Esophagus squamous epithelium (tissue), 5 donors: Measurements from ENCODE around the gene TEF. TPM values are rescaled to one million over a fixed set of nuclear protein-coding genes. Genes with fewer than 3 reads are reported as not detected.

Source experiments
- DNase-seq: peaks from one replicate; lab custom pipeline; 2025; lab: John Stamatoyannopoulos, UW
- H3K27ac ChIP-seq, 4 donors: fragments of 200-600 bp; sonication (generic); one replicate each; pipeline ENCODE4 v1.5.1; 2016 to 2019; ENCODE audit warnings: mild to moderate bottlenecking in 1 of 4
- H3K27me3 ChIP-seq, 4 donors: fragments of 200-600 bp; sonication (generic); 1 replicate in 3 of 4; 2 replicates in 1 of 4; pipeline versions ENCODE4 v1.5.1 to v1.6.0; 2017 to 2021; ENCODE audit warnings: antibody characterized with exemption in 1 of 4
- H3K36me3 ChIP-seq, 3 donors: fragments of 200-600 bp; sonication (generic); one replicate each; pipeline ENCODE4 v1.5.1; 2016 to 2019
- H3K4me1 ChIP-seq, 3 donors: fragments of 200-600 bp; sonication (generic); one replicate each; pipeline ENCODE4 v1.5.1; 2017 to 2019
- H3K4me3 ChIP-seq, 4 donors: fragments of 200-600 bp; sonication (generic); 1 replicate in 3 of 4; 2 replicates in 1 of 4; pipeline ENCODE4 v1.5.1; 2016 to 2019; ENCODE audit warnings: mild to moderate bottlenecking in 2 of 4, moderate library complexity in 1 of 4
- H3K9me3 ChIP-seq, 3 donors: fragments of 200-600 bp; sonication (generic); one replicate each; pipeline ENCODE4 v1.5.1; 2016 to 2019
- POLR2A ChIP-seq, 4 donors: fragments of 450-650 bp; IDR thresholded peaks; one replicate each; pipeline ENCODE4 v1.6.1; 2017; ENCODE audit warnings: antibody characterized with exemption in 4 of 4, mild to moderate bottlenecking in 4 of 4, moderate library complexity in 3 of 4
- WGBS, 2 donors: methylation state at CpG; one replicate each; pipeline ENCODE4 v1.1.5; 2018; 5-methylcytosine and 5-hydroxymethylcytosine counted together
- intact Hi-C: fragments of 100-400 bp; cut with DNase I; formaldehyde crosslinking; loops from one replicate; pipeline ENCODE4 v1.15.0; 2022
- total RNA-seq, 4 donors: library from RNA; depleted of rRNA; stranded (reverse); fragments of >200 nt; gene quantifications; one replicate each; pipeline ENCODE4 v1.1.0, GENCODE V29; 2016
- TF ChIP-seq, protein P1 (sequence below), 6 experiments: fragments of 450-650 bp in 4 of 6; fragments of 200-600 bp in 2 of 6; sonication (generic) in 2 of 6; IDR thresholded peaks; one replicate each; pipeline ENCODE4 v1.5.1; 2016 to 2019; ENCODE audit warnings: antibody characterized with exemption in 6 of 6, mild to moderate bottlenecking in 4 of 6, moderate library complexity in 4 of 6
- donor health status: DM: yes; HTN: yes; CAD: no.

Gene TEF
- total RNA-seq, 4 donors from 2014 or later: 3.0 to 17.4 (median 9.7) TPM

DNA sequence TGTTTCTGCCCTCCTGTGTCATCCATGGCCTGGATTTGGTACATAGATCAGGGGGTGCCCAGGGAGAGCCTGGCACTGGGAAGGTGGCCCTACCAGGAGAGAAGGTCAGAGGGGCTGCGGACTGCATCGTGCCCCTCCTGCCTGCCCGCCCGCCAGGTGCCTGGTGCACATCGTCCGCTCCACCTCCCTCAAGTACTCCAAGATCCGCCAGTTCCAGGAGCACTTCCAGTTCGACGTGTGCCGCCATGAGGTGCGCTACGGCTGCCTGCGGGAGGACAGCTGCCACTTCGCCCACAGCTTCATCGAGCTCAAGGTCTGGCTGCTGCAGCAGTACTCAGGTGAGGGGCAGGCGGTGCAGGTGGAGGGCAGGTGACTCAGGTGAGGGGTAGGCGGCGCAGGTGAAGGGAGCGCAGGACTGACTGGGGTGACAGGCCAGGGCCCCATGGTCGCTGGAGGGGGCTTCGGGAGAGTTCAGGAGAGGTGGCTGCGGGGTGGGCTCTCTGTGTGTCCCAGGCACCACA lies 32.7 kb upstream of the TEF start:
- Histone ChIP-seq H3K9me3 (no peaks in the 10 kb centered on the region), H3K36me3 (peaks cover 24 to 100% (median 39%) of the 10 kb centered on the region in 3 donors), H3K4me1 (peaks cover 0 to 10% (median 0%) of the 10 kb centered on the region in 3 donors), H3K27ac (no peak overlapping the region), H3K4me3 (no peak overlapping the region), H3K27me3 (no peaks in the 10 kb centered on the region)
- no peak for TF ChIP-seq POLR2A (IDR thresholded peaks at IDR 0.05)
- TF ChIP-seq, protein P1, sequence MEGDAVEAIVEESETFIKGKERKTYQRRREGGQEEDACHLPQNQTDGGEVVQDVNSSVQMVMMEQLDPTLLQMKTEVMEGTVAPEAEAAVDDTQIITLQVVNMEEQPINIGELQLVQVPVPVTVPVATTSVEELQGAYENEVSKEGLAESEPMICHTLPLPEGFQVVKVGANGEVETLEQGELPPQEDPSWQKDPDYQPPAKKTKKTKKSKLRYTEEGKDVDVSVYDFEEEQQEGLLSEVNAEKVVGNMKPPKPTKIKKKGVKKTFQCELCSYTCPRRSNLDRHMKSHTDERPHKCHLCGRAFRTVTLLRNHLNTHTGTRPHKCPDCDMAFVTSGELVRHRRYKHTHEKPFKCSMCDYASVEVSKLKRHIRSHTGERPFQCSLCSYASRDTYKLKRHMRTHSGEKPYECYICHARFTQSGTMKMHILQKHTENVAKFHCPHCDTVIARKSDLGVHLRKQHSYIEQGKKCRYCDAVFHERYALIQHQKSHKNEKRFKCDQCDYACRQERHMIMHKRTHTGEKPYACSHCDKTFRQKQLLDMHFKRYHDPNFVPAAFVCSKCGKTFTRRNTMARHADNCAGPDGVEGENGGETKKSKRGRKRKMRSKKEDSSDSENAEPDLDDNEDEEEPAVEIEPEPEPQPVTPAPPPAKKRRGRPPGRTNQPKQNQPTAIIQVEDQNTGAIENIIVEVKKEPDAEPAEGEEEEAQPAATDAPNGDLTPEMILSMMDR (IDR thresholded peaks at IDR 0.05): no peak
- 96 to 99% methylated on average over 5 to 10 of the region's 22 CpGs for WGBS, 2 donors
- DNase-seq: no peak
- intact Hi-C loops: no loop called here

DNA sequence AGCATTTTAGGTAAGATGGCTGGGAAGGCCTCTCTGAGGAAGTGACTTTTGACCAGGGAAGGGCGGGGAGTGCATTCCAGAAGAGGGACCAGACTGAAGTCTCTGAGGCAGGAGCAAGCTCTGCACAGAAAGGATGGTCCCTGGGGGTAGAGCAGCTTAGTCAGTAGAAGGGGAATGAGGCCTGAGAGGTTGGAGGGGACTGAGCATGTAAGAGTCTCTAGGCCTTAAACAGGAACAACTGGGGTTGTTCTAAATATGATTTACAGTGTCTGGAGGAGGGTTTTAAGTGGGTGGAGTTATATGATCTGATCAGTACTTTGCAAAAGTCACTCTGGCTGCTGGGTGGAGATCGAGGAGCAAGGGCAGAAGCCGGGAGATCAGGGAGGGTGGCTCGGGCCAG lies 31.7 kb upstream of the TEF start:
- Histone ChIP-seq H3K9me3 (no peaks in the 10 kb centered on the region), H3K36me3 (peaks cover 24 to 100% (median 35%) of the 10 kb centered on the region in 3 donors), H3K4me1 (peaks cover 0 to 10% (median 0%) of the 10 kb centered on the region in 3 donors), H3K27me3 (no peaks in the 10 kb centered on the region), H3K27ac (peak overlapping the region in 1 of 4 donors; percentile 5), H3K4me3 (no peak overlapping the region)
- no peak for TF ChIP-seq POLR2A (IDR thresholded peaks at IDR 0.05)
- TF ChIP-seq, protein P1 (IDR thresholded peaks at IDR 0.05): no peak
- DNase-seq: no peak
- intact Hi-C loops: no loop called here
- WGBS, 2 donors: 87 to 94% methylated on average over 4 of the region's 4 CpGs

DNA sequence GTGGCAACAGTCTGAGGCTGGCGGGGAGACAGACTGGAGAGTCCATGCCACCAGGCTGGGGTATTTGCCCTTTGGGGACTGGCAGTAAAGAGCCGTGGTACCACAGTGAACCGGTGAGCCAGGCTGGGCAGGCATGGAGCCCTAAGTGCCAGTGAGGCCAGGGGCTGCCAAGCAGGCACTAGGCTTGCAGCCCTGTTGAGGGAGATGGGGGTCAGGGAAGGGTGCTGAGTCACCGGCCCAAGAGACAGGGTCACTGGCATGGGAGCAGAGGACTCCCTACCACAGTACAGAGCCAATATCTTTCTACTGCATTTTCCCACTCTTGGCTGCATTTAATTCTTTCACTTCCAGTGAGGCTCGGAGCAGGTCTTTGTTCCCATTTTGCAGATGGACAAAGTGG lies 30.7 kb upstream of the TEF start:
- 85 to 92% methylated on average over 4 of the region's 5 CpGs for WGBS, 2 donors
- no peak for DNase-seq
- H3K27ac ChIP-seq: peak overlapping the region in 1 of 4 donors; percentile 5
- peaks cover 23 to 100% (median 37%) of the 10 kb centered on the region in 3 donors for H3K36me3 ChIP-seq
- no peaks in the 10 kb centered on the region for H3K27me3 ChIP-seq
- no peak overlapping the region for H3K4me3 ChIP-seq
- intact Hi-C loops: no loop called here
- H3K9me3 ChIP-seq: no peaks in the 10 kb centered on the region
- TF ChIP-seq, protein P1 (IDR thresholded peaks at IDR 0.05): no peak
- no peak for TF ChIP-seq POLR2A (IDR thresholded peaks at IDR 0.05)
- H3K4me1 ChIP-seq: peaks cover 0 to 10% (median 0%) of the 10 kb centered on the region in 3 donors

DNA sequence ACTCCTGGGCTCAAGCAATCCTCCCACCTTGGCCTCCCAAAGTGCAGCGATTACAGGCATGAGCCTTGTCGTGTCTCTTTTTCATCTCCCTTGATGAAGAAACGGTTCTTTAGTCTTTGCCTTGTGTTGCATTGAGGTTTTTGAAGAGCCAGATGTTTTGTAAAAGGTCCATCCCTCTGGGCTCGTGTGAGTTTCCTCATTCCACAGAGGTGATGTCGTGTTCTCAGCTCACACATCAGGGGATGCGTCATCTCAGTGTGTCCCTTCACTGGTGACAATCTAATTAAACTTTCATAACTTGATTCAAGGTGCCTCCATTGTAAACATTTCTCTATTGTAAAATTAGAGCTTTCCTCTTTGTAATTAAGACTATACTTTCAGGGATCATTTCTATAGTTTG lies 29.7 kb upstream of the TEF start:
- intact Hi-C loops: no loop called here
- DNase-seq: no peak
- Histone ChIP-seq H3K4me3 (no peak overlapping the region), H3K4me1 (peaks cover 0 to 8% (median 0%) of the 10 kb centered on the region in 3 donors), H3K27ac (no peak overlapping the region), H3K36me3 (peaks cover 27 to 100% (median 35%) of the 10 kb centered on the region in 3 donors), H3K9me3 (no peaks in the 10 kb centered on the region), H3K27me3 (no peaks in the 10 kb centered on the region)
- TF ChIP-seq, protein P1 (IDR thresholded peaks at IDR 0.05): no peak
- TF ChIP-seq POLR2A (IDR thresholded peaks at IDR 0.05): no peak
- 56 to 63% methylated on average over 6 of the region's 6 CpGs for WGBS, 2 donors

DNA sequence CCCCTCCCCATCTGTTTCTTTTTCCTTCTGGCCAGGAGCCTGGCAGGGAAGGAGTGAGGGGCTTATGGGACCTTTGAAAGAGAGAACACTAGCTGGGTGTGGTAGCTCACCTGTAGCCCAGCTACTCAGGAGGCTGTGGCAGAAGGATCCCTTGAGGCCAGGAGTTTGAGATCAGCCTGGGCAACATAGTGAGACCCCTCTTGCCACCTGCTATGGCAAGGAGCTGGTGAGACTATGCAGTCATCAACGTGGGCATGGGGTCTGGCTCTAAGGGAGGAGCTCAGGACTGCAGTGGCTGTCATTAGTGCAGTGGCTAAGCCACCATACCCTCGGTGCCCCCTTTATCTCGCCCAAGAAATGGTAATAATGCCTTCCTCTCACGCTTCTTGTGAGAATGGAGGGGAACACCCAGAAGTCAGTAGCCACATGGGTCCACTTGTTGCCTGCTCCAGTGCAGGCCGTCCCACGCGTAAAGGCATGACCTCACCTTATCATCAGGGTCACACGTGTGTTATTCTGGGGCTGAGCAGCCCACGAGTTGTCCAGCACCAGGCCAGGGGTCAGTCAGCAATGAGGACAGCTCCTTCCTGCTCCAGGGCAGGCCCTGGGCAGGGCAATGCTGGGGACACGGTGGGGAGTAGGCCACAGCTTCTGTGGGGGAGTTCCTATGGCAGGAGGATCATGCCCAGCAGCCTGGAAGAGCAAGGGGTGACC lies 27.7 kb upstream of the TEF start:
- no peak overlapping the region for H3K27ac ChIP-seq
- 85 to 89% methylated on average over 8 to 9 of the region's 10 CpGs for WGBS, 2 donors

More for the DNA sequence above, 27.7 kb upstream of the TEF start:
- H3K27me3 ChIP-seq: no peaks in the 10 kb centered on the region
- intact Hi-C loops: no loop called here
- TF ChIP-seq POLR2A (IDR thresholded peaks at IDR 0.05): no peak
- TF ChIP-seq, protein P1 (IDR thresholded peaks at IDR 0.05): no peak
- no peaks in the 10 kb centered on the region for H3K9me3 ChIP-seq
- H3K36me3 ChIP-seq: peaks cover 26 to 100% (median 29%) of the 10 kb centered on the region in 3 donors
- no peaks in the 10 kb centered on the region for H3K4me1 ChIP-seq
- no peak overlapping the region for H3K4me3 ChIP-seq
- no peak for DNase-seq
